NCI-H2029 (cell line): ENCODE measurements around the gene HMGCR.

Source experiments
- DNase-seq: peaks from one replicate; lab custom pipeline; 2025; lab: John Stamatoyannopoulos, UW

HMGCR gene

DNA sequence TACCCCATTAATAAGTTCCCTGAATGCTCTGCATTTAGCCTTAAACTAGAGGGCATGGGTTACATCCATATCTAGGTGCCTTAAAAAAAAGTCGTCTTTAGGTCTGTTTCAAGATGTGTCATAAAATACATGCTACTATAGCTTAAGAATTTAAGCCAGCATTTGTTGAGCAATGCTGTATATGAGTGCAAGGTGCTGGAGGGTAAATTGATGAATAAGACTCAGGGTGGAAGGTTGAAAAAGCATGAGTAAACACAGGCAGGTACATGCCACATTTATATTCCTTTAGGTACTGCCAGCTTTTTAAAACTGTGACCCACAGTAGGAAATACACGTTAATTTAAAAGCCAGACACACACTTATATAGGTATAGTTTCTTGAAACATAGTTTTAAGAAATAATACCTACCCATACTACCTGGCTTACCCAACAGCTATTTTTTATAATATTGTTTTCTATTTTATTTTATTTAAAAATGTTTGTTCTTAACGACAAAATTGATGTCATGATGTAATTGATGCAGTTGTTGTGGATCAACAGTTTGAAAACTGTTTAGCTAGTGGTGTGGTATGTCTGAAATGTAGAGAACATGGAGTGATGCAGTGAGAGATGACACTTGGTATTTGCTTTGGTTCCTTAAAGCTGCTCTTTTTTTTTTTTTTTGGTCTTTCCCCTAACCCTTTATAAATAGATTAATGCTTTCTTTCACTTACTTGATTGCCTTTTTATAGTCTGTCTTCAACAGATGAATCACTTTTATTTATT lies 3.9 kb downstream of the HMGCR start:
- DNase-seq: no peak

DNA sequence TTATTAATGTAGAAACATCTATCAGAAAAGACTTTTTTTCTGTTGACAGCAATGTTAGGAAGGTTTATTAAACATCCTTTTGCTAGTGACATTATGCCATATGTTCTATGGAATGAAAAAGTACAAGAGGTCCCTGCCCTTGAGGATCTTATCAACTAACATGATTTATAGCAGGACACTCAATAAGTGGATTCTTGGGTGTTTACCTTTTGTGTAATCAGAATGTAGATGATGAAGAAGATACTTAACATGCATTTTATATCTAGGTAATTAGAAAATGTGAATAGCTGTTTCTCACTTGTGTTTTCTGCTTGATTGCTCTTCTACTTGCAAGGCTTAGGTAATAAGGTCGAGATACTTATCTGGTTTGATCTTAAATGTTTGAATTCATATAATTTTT lies 4.9 kb downstream of the HMGCR start:
- no peak for DNase-seq

DNA sequence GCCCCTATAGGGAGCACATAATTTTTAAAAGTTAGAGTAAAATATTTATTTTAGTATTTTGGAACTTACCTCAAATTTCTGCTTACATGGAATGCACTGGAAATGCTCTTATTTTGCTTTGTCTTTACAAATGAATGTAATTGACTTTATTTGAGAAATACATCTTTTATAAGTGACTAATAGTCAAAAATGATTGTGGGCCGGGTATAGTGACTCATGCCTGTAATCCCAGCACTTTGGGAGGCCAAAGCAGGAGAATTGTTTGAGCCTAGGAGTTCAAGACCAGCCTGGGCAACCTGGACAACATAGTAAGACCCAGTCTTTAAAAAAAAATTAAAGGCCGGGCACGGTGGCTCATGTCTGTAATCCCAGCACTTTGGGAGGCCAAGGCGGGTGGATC lies 5.8 kb downstream of the HMGCR start:
- DNase-seq: no peak

DNA sequence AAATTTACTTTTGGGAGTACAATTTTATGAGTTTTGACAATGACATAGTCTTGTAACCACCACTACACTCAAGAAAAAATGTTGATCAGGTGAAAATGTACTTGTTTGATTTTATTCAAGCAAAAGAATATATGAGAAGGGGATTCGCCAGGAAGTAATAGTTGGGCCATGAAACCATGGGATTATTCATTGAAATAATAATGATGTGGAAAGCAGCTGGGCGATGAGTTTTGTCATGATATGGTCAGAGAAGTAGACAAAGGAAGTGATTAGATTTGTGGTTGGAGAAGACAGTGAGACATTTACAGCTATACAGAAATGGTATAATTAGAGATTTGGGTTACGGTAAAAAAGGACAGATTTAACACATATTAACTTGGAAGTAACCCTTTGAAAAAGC lies 11.2 kb downstream of the HMGCR start:
- no peak for DNase-seq

DNA sequence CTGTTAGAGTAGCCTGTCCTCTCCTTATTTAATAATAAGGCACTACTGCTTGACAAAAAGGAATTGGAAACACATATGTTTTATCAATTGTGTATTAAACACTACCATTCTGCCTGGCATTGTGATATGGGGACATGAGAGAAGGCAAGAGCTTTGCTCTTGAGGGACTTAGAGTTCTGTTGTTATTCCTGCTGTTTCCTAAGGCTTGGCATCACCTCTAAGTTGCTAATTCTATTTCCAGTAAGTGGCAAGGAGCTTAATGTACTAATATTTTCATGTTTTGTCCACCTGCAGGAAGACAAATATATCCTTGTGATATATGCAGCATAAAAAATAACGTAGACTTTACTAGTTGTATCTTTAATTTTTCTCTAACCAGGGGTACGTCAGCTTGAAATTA lies 12.6 kb downstream of the HMGCR start:
- DNase-seq: no peak

DNA sequence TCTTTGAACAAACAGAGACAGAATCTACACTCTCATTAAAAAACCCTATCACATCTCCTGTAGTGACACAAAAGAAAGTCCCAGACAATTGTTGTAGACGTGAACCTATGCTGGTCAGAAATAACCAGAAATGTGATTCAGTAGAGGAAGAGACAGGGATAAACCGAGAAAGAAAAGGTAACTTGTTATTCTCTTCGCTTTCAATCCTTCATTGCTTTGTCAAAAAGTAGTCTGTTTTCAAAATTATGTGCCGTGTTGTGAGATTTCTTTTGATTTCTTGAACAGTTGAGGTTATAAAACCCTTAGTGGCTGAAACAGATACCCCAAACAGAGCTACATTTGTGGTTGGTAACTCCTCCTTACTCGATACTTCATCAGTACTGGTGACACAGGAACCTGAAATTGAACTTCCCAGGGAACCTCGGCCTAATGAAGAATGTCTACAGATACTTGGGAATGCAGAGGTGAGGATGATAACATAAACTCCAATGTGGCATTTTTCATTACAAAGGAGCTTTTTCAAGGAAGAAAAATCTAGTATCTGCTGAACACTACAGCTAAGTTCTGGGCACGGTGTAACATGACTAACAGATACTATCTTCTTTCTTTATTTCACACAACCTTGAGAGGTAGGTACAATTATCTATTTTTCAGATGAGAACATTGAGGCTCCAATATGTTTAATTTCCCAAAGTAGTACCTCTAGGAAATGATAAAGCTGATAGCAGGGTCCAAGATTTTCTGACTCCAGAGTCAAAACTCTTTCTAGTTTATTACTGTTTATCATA lies 14.3 kb downstream of the HMGCR start:
- no peak for DNase-seq

DNA sequence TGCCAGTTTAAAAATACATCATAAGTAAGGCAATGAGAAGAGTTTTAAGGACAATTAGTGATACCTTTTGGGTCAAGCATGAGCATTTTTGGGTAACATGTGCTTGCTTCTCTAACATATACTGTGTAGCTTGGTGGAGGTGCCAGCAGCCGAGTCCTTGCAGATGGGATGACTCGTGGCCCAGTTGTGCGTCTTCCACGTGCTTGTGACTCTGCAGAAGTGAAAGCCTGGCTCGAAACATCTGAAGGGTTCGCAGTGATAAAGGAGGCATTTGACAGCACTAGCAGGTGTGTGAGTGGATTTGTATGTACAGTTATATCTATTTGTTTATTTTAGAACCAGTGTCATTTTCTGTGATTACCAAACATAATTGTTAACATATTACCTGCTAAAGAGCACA lies 18.2 kb downstream of the HMGCR start:
- no peak for DNase-seq

DNA sequence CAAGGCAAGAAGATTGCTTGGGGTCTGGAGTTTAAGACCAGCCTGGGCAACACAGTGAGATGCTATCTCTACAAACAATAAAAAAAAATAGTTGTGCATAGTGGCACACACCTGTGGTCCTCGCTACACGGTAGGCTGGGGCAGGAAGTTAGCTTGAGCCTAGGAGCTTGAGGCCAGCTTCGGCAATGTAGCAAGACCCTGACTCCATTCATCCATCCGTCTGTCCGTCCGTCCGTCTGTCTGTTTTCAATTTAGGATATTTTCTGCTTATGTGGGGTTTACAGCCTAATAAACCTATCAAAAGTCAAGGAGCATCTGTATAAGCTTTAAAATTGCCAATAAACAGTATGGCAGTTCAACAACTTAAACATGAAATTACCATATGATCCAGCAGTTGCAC lies 19.7 kb downstream of the HMGCR start:
- no peak for DNase-seq

DNA sequence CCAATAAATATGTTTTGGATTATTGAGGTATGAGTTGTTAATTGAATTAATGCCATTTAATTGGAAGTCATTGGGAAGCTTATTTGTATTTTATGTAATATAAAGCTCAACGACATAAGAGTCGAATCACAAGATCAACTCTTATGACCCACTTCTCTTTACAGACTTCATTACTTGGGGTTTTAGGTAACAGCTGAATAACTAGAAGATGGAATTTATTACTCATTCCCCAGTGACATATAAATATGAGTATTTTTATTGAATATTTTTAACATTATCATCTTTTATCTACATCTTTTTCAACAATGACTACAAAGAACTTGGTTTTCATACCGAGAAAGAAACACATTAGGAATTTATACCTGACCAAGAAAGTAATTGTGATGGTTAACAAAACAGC lies 21.1 kb downstream of the HMGCR start:
- no peak for DNase-seq

DNA sequence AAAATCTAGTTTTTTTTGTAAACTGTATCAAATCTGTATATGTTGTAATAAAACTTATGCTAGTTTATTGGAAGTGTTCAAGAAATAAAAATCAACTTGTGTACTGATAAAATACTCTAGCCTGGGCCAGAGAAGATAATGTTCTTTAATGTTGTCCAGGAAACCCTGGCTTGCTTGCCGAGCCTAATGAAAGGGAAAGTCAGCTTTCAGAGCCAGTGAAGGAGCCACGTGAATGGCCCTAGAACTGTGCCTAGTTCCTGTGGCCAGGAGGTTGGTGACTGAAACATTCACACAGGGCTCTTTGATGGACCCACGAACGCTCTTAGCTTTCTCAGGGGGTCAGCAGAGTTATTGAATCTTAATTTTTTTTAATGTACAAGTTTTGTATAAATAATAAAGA lies 24.3 kb downstream of the HMGCR start:
- no peak for DNase-seq

DNA sequence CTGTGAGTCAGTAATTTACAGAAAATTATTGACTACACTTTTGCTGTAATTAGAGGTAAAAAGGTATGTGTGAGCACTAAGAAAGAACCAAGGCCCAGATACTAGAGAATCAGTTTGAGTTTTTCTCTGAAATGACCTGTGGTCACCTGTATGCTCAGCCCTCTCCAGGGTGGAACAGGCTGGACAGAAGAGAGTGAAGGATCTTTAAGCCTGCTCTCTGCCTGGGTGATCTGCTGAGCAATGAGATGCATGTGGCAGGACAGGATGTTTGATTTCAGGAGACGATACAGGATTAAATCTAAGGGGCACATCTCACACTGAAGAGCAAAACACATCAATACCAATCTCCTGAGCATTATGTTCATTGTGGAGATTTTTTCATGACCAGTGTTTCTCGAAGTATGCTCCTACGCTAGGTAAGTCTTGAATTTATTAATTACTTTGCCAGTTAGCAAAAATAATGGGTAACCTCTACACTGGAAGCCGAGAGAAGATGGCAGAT lies 25.5 kb downstream of the HMGCR start:
- no peak for DNase-seq

DNA sequence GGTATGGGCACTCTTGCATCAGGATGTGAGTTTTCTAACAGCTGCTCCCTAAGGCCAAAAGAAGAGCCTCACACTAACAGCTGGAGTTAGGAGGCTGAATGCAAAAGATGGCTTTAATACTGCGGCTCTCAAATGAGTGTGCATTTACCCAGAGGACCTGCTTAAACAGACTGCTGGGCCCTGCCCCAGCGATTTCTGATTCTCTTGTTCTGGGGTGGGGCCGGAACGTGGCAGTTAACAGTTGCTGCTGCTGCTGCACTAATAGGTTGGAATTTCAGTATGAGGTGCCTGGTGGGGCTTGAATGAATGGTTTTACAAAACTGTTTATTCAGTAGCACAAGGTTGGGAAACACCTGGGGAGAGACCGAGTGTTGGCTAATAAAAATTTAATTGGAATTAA lies 26.1 kb downstream of the HMGCR start:
- DNase-seq: no peak

DNA sequence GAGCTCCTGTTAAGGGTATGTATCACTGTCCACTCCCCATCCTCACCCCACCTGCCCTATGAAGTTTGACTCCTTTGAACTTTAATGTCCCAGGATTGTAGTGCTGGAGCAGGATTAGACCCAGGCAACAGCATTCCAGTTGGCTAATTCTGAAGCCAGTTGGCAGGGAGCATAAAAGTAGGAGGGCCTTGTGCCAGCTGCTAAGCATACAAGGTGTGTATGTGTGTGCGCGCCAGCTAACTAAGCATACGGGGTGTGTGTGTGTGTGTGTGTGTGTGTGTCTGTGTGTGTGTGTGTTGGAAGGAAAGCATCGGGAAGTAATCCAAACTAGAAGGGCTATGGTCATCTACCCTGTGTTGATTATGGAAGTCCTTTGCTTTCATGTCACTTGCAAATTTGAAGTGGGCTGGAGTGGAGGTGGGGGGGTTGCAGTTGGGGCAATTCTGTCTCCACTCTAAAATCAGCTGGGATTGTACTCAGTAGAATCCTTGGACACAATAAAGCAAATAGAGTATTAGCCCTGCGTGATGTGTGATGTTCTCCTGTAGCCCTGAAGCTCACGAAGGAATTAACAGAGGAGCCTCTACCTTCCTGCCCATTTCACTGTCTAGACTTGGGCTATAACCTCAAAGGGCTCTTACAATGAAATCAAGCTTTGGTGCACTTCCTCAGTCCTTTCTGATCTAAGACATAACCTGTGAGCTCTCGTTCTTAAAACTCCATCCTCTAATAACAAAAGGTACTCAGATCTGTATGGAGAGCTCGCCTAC lies 26.9 kb downstream of the HMGCR start:
- DNase-seq: peak; percentile 77

DNA sequence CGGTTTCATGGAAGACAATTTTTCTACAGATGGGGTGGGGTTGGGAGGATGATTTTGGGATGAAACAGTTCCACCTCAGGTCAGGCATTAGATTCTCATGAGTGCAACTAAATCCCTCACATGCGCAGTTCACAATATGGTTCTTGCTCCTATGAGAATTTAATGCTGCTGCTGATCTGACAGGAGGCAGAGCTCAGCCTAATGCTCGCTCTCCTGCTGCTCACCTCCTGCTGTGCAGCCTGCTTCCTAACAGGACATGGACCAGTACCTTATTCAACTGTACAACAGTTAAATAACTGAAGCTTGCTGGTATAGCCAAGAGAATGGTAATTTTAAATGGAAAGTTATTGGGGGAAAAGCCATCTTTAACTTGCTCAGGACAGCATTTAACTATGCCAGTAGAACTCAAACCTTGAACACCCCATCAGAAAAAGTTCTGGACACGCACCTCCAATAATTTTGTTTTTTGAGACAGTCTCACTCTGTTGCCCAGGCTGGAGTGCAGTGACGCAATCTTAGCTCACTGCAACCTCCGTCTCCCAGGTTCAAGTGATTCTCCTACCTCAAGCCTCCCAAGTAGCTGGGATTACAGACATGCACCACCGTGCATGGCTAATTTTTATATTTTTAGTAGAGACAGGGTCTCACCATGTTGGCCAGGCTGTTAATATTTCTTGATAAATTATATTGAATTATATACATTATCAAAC lies 27.7 kb downstream of the HMGCR start:
- no peak for DNase-seq

DNA sequence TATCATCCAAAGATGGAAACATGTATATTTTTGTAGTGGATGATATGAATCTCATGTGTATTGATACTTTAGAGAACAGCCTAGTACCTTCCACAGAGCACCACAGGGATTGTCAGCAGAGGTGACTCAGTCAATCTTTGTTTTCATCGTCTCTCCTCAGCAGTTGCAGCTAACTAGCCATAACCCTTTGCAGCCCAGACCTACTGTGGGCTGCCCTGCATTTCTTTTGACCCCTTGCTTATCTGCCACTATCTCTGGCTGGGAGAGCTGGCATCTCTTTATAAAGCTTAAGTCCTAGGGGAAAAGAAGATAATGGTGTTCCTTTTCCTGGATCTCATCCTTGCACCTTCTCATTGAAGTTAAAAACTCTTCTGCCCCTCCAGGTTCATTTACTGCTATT lies 28.7 kb downstream of the HMGCR start:
- DNase-seq: no peak

DNA sequence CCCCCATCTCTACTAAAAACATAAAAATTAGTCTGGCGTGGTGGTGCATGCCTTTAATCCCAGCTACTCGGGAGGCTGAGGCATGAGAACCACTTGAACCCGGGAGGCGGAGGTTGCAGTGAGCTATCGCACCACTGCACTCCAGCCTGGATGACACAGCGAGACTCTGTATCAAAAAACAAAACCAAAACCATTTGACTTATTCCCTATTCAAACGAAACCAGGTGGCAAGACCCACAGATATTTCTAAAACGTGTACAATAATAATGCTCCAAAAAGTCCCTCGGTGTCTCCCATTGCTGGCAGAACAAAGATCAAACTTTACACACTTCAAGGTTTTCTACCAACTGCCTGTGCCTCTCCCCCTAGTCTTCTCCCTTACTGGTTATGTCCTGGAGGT lies 29.8 kb downstream of the HMGCR start:
- no peak for DNase-seq

DNA sequence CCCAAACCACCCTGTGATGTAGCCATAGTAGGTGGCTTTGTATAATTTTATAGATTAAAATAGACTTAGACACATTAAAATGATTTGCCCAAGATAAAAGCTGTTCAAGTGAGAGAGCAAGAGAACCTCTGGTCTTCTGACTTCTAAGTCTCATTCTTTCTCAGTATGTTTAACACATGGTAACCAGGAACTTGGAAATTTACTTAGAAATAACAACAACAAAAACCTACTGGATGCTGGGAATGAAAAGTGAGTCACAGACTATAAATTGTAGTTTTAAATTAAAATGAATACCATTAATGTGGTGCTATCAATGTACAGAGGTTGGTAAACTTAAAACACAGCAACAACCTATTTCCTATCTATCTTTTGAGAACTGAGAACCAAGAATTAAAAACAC lies 30.4 kb downstream of the HMGCR start:
- no peak for DNase-seq

DNA sequence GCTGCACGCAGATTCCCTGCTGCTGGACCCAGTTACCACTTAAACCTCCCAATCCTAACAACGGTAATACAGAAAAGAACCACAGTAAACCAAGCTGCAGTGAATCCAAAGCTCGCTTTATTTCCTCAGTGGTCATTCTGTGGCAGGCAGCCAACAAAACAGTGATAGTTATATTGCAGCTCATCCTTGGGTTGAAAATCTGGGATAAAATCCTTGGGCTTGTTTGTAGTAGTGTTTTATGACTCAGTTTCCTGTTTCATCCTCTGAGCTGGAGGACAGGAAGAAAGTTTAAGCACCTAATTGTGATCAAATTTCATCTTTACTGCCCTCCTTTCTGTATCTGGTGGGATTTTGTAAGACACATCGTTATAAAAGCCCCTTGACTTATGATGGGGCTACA lies 31.4 kb downstream of the HMGCR start:
- DNase-seq: no peak

DNA sequence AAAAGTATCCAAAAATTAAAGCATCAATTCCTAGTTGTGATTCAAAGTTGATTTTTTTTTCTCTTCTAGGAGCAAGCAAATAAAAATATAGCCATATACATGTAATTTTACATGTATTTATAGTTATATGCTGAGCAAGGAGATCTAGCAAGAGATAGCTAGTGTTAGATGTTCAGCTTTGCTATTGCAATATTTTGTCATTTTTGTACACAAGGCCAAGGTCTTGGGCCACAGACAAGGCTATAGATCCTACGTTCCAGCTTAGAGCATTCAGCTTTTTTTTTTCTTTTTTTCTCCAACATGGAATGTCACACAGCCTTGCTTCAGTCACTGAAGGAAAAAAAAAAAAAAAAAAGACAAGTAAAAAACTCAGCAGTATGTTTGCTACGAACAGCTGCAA lies 36.8 kb downstream of the HMGCR start:
- DNase-seq: no peak

DNA sequence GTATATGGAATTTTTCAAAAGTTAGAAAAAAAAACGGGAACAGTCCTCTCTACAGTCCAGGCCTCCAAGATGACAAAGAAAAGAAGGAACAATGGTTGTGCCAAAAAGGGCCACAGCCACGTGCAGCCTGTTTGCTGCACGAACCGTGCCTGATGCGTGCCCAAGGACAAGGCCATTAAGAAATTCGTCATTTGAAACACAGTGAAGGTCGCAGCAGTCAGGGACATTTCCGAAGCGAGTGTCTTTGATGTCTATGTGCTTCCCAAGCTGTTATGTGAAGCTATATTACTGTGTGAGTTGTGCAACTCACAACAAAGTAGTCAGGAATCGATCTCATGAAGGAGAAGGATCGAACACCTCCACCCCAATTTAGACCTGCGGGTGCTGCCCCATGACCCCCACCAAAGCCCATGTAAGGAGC lies 37.4 kb downstream of the HMGCR start:
- DNase-seq: no peak

DNA sequence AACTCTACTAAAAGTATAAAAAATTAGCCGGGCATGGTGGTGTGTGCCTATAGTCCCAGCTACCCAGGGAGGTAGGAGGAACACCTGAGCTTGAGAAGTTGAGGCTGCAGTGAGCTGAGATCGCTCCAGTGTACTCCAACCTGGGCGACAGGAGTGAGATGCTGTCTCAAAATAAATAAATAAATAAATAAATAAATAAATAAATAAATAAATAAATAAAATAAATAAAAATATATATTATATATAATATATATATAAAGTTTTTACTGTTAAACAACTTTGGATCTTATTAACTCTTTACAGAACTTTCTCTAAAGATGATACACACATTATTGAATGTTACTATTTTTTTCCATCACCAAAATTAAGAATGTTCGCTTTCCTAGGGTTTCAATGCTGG lies 38.4 kb downstream of the HMGCR start:
- DNase-seq: no peak

DNA sequence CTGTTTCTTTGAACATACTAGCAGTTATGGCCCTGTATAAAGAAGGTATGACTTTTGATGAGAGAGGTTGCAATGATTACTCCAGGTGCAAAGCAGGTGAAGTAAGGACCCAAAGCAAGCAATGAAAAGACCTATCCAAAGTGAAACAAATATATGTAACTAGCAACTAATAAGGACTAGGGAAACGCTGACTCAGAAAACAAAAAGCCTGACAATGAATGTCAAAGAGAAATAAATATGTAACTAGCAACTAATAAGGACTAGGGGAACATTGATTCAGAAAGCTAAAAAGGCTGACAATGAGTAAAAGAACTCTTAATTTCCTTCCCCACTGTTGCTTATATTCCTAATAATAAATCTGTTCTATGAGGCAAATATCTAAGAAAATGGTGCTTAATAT lies 43.1 kb downstream of the HMGCR start:
- DNase-seq: no peak
